ENCODE results near the gene TENM4. TPM values are rescaled to one million over a fixed set of nuclear protein-coding genes. Genes with fewer than 3 reads are reported as not detected.

The TENM4 gene
- total RNA-seq, 2 experiments from 2014 or later: not detected

- DNase-seq (ENCODE audit: low spot score): no peak
- ChIA-PET POLR2A (no interaction called here), CTCF (ENCODE audit: unreplicated experiment) (no interaction called here)
- BruUV-seq (replicated peaks): no TSS peak
- intact Hi-C loops (cut with micrococcal nuclease; ENCODE audit: unreplicated experiment): no loop called here
- no peak overlapping the region for H3K4me2 ChIP-seq (ENCODE audit: low read length)
- H4K20me1 ChIP-seq (ENCODE audit: insufficient read depth, low read length): no peaks in the 10 kb centered on the region
- H2AFZ ChIP-seq (ENCODE audit: low read length): no peak overlapping the region
- H3K4me1 ChIP-seq (ENCODE audit: insufficient read depth, low read length, poor library complexity, severe bottlenecking): peaks cover 23% of the 10 kb centered on the region
- no peak overlapping the region for H3K4me3 ChIP-seq (ENCODE audit: low read depth, low read length, poor library complexity, severe bottlenecking)
- no peaks in the 10 kb centered on the region for H3K79me2 ChIP-seq (ENCODE audit: insufficient read depth, low read depth, low read length)
- no peaks in the 10 kb centered on the region for H3K9me3 ChIP-seq (ENCODE audit: low read length)
- H3K27ac ChIP-seq (ENCODE audit: low read depth, low read length, poor library complexity, severe bottlenecking): no peak overlapping the region
- H3K9me2 ChIP-seq (ENCODE audit: insufficient read depth, low read length): no peaks in the 10 kb centered on the region
- TF ChIP-seq EZH2phosphoT487 (IDR thresholded peaks at IDR 0.05; ENCODE audit: borderline replicate concordance, low read depth, low read length) (no peak), CTCF (conservative IDR thresholded peaks at IDR 0.05; ENCODE audit: low read length) (no peak)
- no peaks in the 10 kb centered on the region for H3K36me3 ChIP-seq (ENCODE audit: insufficient read depth, low read length)
Measured at GRCh38 chr11:79484872-79485271, 44.0 kb upstream of the TENM4 start.

DNA sequence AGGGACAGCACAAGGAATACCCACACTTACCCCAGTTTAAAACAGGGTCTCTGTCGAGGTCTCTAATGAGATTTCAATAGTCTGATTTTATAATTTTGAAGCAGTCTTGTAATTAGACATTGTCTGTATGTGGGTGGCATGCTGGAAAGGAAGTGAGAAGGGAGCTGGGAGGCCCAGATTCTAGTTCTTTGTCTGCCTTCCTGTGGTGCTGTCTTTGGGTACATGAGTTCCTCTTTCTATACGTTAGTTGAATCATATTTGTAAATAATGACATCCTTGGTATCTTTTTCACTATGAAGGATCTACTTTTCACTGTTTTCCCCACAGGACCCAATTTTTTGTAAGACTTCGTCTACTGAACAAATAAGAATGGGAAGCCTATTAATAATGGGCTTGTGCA is 42.0 kb upstream of the TENM4 start:
- no peak for TF ChIP-seq CTCF (conservative IDR thresholded peaks at IDR 0.05; ENCODE audit: low read length)
- no peak for TF ChIP-seq EZH2phosphoT487 (IDR thresholded peaks at IDR 0.05; ENCODE audit: borderline replicate concordance, low read depth, low read length)
- H3K79me2 ChIP-seq (ENCODE audit: insufficient read depth, low read depth, low read length): no peaks in the 10 kb centered on the region
- peak overlapping the region; percentile 89 for H2AFZ ChIP-seq (ENCODE audit: low read length)
- no TSS peak for BruUV-seq (replicated peaks)
- peak overlapping the region; percentile 6 for H3K4me3 ChIP-seq (ENCODE audit: low read depth, low read length, poor library complexity, severe bottlenecking)
- intact Hi-C loops (cut with micrococcal nuclease; ENCODE audit: unreplicated experiment): no loop called here
- peak; percentile 66 for DNase-seq (ENCODE audit: low spot score)
- H3K27ac ChIP-seq (ENCODE audit: low read depth, low read length, poor library complexity, severe bottlenecking): peak overlapping the region; percentile 29
- no peaks in the 10 kb centered on the region for H3K9me3 ChIP-seq (ENCODE audit: low read length)
- H3K9me2 ChIP-seq (ENCODE audit: insufficient read depth, low read length): no peaks in the 10 kb centered on the region
- ChIA-PET CTCF (ENCODE audit: unreplicated experiment) (no interaction called here), POLR2A (interaction anchor here (0.5 to 1.4 kb wide), 3 partner anchors 17 to 255 kb away, joined by 3 to 6 read pairs (median 3); no protein-coding TSS in a partner anchor)
- no peaks in the 10 kb centered on the region for H3K36me3 ChIP-seq (ENCODE audit: insufficient read depth, low read length)
- H3K4me2 ChIP-seq (ENCODE audit: low read length): peak overlapping the region; percentile 52
- peaks cover 23% of the 10 kb centered on the region for H3K4me1 ChIP-seq (ENCODE audit: insufficient read depth, low read length, poor library complexity, severe bottlenecking)
- no peaks in the 10 kb centered on the region for H4K20me1 ChIP-seq (ENCODE audit: insufficient read depth, low read length)

DNA sequence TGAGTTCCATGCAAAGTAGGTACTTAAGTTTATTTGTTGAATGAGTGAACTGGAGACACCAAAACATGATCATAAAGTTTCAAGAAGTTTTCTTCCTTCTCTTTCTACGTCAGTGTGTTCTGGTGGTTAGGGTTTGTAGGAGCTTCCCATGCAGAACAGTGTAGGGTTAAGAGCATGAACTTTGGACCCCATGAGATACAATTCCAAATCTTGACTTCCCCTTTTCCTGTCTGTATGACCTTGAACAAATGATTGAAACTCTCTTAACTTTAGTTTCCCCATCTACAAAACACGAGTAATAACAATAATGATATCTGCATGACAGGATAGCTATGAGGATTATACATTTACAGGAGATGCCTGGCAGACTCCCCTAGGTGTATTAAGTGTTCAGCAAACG is 41.0 kb upstream of the TENM4 start:
- H2AFZ ChIP-seq (ENCODE audit: low read length): peak overlapping the region; percentile 89
- H3K9me2 ChIP-seq (ENCODE audit: insufficient read depth, low read length): no peaks in the 10 kb centered on the region
- H3K9me3 ChIP-seq (ENCODE audit: low read length): no peaks in the 10 kb centered on the region
- no peaks in the 10 kb centered on the region for H3K36me3 ChIP-seq (ENCODE audit: insufficient read depth, low read length)
- TF ChIP-seq CTCF (conservative IDR thresholded peaks at IDR 0.05; ENCODE audit: low read length) (no peak), EZH2phosphoT487 (IDR thresholded peaks at IDR 0.05; ENCODE audit: borderline replicate concordance, low read depth, low read length) (no peak)
- intact Hi-C loops (cut with micrococcal nuclease; ENCODE audit: unreplicated experiment): no loop called here
- H3K79me2 ChIP-seq (ENCODE audit: insufficient read depth, low read depth, low read length): no peaks in the 10 kb centered on the region
- peaks cover 23% of the 10 kb centered on the region for H3K4me1 ChIP-seq (ENCODE audit: insufficient read depth, low read length, poor library complexity, severe bottlenecking)
- no peaks in the 10 kb centered on the region for H4K20me1 ChIP-seq (ENCODE audit: insufficient read depth, low read length)
- ChIA-PET CTCF (ENCODE audit: unreplicated experiment) (interaction anchor here (0.5 kb wide), 2 partner anchors 10 to 41 kb away, joined by 3 read pairs; partner anchors contain the start of gene TENM4), POLR2A (interaction anchor here (1.4 kb wide), 1 partner anchor 16 kb away, joined by 3 read pairs; no protein-coding TSS in a partner anchor)
- no peak overlapping the region for H3K4me3 ChIP-seq (ENCODE audit: low read depth, low read length, poor library complexity, severe bottlenecking)
- H3K4me2 ChIP-seq (ENCODE audit: low read length): peak overlapping the region; percentile 52
- no TSS peak for BruUV-seq (replicated peaks)
- no peak for DNase-seq (ENCODE audit: low spot score)
- H3K27ac ChIP-seq (ENCODE audit: low read depth, low read length, poor library complexity, severe bottlenecking): no peak overlapping the region
